HCT116 (cell line): ENCODE data around the gene MBD6.

Experiments
- CTCF ChIP-seq, 3 experiments: fragments of 200-600 bp in 1 of 3; sonication (generic) in 1 of 3; IDR thresholded peaks in 2 of 3; conservative IDR thresholded peaks in 1 of 3; 2 replicates each; pipeline ENCODE4 v1.5.1; 2012 to 2017; ENCODE audit warnings: low read depth in 2 of 3, low read length in 2 of 3, antibody characterized with exemption in 1 of 3, borderline replicate concordance in 1 of 3, control low read depth in 1 of 3, mild to moderate bottlenecking in 1 of 3, mixed read lengths in 1 of 3, mixed run types in 1 of 3, moderate library complexity in 1 of 3; ENCODE audit not compliant: insufficient read depth in 1 of 3
- ELF1 ChIP-seq: IDR thresholded peaks from 2 replicates; pipeline ENCODE4 v1.6.1; 2012; ENCODE audit warnings: low read depth, borderline replicate concordance
- EZH2 ChIP-seq: fragments of 200-600 bp; sonication (generic); IDR thresholded peaks from 2 replicates; pipeline ENCODE4 v1.6.1; 2017; ENCODE audit warnings: antibody characterized with exemption, mixed run types
- FOSL1 ChIP-seq: IDR thresholded peaks from 2 replicates; pipeline ENCODE4 v1.6.1; 2012; ENCODE audit warnings: low read depth
- POLR2A ChIP-seq: IDR thresholded peaks from 2 replicates; pipeline ENCODE4 v1.7.0; 2011; ENCODE audit warnings: borderline replicate concordance; ENCODE audit not compliant: insufficient read depth, insufficient read length; ENCODE audit errors: extremely low read depth
- POLR2AphosphoS5 ChIP-seq: IDR thresholded peaks from 2 replicates; pipeline ENCODE4 v1.6.1; 2011; ENCODE audit warnings: mild to moderate bottlenecking, low read depth, low read length, moderate library complexity
- TCF7L2 ChIP-seq: IDR thresholded peaks from 2 replicates; pipeline ENCODE4 v1.7.0; 2011; ENCODE audit warnings: borderline replicate concordance, inconsistent platforms; ENCODE audit not compliant: insufficient read depth, insufficient read length; ENCODE audit errors: extremely low read depth
- ZNF274 ChIP-seq: fragments of 200-500 bp; sonication (Bioruptor generic); IDR thresholded peaks from 2 replicates; pipeline ENCODE4 v1.6.1; 2014; ENCODE audit warnings: mild to moderate bottlenecking, low read depth, low read length, inconsistent platforms

- TF ChIP-seq CTCF (IDR thresholded peaks at IDR 0.05 in 2 of 3, conservative IDR thresholded peaks at IDR 0.05 in 1 of 3; ENCODE audit: borderline replicate concordance in 1 of 3, insufficient read depth in 1 of 3, low read depth in 2 of 3, low read length in 2 of 3) (no peak), POLR2AphosphoS5 (no peak), ZNF274 (no peak), ELF1 (no peak), TCF7L2 (no peak), POLR2A (no peak), EZH2 (no peak), FOSL1 (no peak)
These were observed 47.2 kb downstream of the MBD6 start for GRCh38 chr12:57569858-57570257.
